Dedifferentiated amniotic fluid mesenchymal stem cell (primary cell): ENCODE data around the gene SPATA32.
A peak's percentile ranks its signal among the peaks of the same experiment; 100 is the strongest.
"Not testable (repeated sequence)": the region's sequence is repeated elsewhere in the genome, so short reads cannot be mapped to it uniquely, and the experiment has no call there.

Experiments used
- DNase-seq: peaks from one replicate; pipeline ENCODE4 v3.0.0-alpha.2; 2016; ENCODE audit errors: extremely low spot score

Gene SPATA32

DNA sequence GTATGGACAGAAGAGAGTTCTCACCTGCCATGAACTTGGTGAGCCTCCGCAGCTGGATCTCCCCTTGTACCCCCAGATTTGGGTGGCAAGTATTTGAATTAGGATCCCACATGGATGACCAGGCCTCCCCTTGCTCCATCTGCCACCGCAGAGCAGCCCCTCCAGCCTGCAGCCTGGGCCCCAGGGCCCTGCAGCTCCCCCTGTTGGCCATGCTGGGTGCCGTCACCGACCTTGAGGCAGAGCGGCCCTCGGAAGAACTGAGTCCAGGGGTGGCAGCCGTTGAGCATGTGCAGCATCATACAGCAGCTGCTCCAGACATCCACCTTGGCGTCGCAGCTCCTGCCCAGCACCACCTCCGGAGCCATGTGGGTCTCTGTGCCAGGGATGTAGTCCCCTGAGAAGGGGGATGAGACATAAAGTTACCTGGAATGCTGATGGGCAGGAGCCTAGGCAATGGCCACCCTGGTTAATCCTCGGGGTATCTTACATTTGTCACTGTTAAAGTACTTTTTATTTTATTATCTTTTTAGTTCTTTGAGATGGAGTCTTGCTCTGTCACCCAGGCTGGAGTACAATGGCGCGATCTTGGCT, 9.0 kb upstream of the SPATA32 start:
- no peak for DNase-seq

DNA sequence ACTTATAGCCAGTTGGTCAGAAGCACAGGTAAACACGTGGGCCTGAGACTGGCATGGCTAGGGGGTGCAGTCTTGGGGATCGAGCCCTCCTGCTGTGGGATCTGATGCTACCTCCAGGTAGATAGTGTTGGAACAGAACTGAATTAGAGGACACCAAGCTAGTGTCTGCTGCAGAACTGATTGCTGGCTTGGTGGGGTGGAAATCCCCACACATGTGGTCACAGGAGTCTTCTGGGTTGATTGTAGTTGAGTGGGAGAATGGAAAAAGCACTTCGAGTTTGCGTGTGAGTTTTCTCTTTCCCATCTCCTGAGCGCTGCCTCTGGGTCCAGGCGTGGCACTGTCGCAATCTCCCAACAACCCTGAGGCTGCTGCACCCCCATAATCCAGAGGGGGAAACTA, 8.0 kb upstream of the SPATA32 start:
- DNase-seq = no peak

- no peak for DNase-seq
Measured at GRCh38 chr17:45267436-45268055, 5.7 kb upstream of the SPATA32 start.

- DNase-seq = no peak
Measured at GRCh38 chr17:45266372-45266926, 4.6 kb upstream of the SPATA32 start.

GRCh38 chr17:45265821-45266220, 3.9 kb upstream of the SPATA32 start:
- DNase-seq = peak; percentile 34

GRCh38 chr17:45264988-45265387, 3.1 kb upstream of the SPATA32 start:
- DNase-seq = no peak

GRCh38 chr17:45264430-45264829, 2.5 kb upstream of the SPATA32 start:
- no peak for DNase-seq

DNA sequence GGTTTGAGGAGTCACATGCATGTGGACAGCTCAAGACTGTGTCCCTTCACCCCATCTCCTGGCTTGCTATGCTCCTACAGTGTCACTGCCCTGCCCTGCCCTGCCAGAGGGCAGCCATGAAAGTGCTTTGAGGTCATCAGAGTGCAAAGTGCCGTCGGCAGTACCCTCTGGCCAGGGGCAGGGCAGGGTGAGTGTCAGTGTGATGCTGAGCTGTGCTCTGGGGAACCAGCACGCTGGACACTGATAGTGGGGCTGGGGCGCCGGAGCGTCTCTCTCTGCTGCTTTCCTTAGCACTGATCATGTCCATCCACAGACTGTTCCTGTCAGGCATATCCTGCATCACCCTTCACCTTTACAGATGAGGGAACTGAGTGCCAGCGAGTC, 1.6 kb upstream of the SPATA32 start:
- DNase-seq = no peak

DNA sequence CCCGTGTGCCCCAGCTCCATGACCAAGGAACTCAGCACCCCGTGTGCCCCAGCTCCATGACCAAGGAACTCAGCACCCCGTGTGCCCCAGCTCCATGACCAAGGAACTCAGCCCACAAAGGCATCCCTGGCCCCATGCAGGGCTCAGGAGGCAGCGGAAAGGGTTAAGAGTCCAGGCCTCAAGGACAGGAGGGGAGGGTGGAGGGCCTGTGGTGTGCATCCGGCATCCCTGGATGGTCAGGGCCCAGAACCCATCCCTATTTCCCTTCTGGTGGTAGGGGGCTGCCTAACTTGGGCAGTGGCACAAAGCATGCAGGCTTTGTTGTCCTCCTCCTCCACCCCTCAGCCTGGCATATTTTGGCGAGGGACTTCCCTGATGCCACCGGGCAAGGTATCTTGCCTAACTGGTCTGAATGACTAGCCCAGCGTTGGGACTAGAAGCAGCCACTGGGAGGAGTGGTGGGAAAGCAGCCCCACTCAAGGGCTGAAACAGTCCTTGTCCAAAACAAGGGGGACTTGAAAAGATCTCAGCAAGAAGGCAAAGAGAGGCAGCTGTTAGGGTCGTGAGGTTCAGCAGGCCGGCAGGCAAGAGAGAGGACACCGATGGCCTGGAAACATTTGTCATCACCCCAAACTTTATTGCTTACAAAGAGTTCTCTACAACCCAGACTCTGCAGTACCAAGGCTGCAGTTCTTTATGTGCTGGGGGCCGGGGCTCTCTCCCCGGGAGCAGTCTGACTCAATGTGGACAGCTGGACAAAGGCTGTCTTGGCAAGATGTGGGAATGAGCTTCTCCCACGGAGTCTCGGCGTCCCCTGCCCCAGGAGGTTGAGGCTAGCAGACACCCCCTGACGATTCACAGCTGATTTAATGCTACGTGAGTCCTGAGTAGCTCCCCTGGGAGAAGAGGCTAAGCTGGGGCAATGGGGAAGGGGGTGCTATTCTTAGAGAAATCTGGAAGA, 902 bp upstream of the SPATA32 start:
- DNase-seq = no peak

- no peak for DNase-seq
Measured at GRCh38 chr17:45260204-45260783, 1.6 kb downstream of the SPATA32 start.

DNA sequence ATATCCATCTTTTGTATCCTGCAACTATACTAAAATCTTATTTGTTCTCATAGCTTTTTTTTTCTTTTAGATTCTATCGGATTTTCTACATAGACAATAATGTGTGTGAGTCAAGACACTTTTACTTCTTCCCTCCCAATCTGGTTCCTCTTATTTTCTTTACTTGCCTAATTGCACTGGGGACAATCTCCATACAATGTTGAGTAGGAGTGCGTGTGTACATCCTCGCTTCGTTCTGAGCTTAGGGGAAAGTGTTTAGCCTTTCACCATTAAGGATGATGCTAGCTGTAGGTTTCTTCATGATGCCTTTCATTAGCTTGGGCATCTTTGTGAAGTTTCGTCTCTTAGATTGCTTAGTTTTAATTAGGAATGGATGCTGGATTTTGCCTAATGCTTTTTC, 2.9 kb downstream of the SPATA32 start:
- DNase-seq = no peak

GRCh38 chr17:45257115-45257514, 4.8 kb downstream of the SPATA32 start:
- no peak for DNase-seq

DNA sequence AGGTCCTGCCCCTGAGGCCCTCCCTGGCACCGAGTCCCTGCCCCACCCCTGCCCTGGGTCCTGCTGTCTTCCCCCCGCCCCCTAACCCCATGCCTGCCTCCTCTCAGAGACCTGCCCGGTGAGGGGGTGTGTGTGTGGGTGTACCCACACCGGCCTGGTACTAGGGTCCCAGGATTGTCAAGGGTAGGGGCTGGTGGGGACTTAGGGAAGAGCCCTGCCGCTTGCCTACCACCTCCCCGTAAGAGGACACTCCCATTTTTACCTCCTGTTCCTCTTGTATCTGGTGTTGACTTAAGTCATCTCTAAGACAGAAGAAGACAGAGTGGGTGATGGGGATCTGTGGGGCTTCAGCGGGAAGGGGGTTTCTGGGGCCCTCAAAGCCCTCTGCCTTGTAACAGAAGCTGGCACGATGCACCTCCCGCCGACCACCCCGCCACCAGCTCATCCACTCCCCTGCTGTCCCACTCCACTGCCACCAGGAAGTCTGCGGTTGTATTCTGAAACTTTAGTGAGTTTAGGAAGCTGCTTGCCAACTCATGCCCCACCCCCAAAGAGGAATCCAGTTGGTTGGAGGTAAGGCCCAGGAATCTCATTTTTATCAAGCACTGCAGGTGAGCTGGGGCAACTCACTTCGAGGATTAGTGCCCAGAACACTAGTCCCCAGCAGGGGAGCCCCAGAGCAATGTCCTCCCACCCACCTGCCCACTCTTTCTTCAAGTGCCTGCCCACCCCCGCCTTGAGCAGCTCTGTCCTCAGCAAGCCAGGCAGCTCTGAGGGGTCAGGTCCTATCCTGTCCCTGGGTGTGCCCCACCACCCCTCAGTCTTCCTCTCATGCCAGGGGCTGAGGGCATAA, 5.6 kb downstream of the SPATA32 start:
- no peak for DNase-seq

DNA sequence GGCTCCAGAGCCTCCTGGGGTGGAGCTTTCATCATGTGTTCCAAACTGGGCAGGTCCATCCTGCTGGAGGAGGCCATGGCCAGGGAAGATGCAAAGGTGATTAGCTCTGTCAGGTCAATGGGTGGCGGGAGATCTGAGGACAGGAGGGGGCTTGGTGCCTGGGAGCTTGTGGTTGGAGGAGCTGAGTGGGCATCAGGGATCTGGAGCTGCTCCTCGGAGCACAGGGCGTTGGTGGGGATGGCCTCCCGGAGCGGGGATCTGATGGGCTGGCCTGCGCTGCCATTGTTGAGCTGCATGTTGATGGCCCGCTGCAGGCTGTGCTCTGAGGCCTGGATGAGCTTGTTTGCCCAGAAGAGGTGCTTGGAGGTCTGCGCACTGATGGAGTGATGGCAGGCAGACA, 6.5 kb downstream of the SPATA32 start:
- DNase-seq = no peak

DNA sequence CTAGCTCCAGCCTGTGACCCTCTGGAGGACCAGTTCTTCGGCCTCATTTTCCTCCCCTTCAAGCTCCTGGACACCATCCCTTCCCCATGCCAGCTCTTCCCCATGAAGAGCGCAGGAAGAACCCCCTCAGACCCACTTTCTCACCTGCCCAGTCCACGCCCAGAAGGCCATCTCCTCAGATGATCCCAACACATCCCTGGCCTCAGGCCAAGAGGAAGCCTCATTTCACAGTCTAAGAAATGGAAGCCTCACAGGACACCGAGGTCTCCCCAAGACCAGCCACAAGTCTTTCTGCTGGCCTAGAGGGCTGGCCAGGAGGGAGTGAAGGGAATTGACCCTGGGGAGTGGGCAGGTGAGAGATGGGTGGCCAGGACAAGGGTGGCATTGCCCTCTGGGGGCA, 8.0 kb downstream of the SPATA32 start:
- DNase-seq = no peak

DNA sequence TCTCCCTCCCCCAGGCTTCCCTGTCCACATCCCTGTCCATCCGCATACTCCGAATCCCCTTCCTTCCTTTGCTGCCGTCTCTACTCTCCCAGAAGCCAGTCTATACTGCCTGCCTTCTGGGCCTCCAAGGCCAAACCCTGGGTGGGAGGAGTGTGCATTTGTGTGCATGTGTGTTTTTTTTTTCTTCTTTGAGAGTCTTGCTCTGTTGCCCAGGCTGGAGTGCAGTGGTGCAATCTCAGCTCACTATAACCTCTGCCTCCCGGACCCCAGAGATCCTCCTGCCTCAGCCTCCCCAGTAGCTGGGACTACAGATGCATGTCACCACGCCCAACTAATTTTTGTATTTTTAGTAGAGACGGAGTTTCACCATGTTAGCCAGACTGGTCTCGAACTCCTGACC, 8.7 kb downstream of the SPATA32 start:
- DNase-seq = not testable (repeated sequence)

- DNase-seq = no peak
Measured at GRCh38 chr17:45251931-45252330, 10.0 kb downstream of the SPATA32 start.

DNA sequence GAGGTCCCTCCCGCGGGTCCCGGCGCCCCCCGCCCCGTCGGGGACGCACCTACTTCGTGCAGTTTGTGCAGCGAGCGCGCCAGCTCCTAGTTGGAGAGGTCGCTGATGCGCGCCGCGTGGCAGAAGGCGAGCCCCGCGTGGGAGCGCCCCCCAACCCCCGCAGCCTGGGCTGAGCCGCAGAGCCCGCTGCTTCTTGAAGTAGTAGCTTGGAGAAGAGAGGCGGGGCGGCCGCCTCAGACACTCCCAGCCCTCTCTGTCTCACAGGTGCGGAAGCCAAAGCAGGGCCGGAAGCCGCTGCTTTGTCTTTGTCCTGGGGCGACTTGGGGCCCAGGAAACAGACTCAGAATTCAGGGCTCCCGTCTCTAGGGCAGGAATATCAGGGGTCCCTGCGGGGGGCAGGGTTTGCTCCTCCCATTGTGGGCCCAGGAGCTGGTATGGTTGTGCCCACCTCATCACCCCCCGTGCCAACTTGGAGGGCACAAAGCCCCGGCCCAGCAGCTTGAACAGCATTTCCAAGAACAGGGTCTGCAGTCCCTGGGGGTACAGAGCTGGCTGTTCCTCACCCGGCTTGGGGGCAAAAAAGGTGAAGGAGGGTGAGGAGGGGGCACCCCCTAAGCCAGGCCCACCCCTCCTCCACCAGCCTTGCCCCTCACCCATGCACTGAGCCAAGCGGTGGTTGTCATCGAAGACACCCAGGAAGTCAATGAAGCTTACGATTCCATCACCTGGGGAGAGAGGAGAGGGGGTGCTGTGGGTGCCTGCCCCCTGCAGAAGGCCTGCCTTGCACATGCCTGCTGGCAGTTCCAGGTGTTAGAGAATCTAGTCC, 13.5 kb downstream of the SPATA32 start:
- DNase-seq = no peak

- peak; percentile 44 for DNase-seq
Measured at GRCh38 chr17:45247429-45248131, 14.3 kb downstream of the SPATA32 start.
